ENCODE measurements around the gene FAM174B.

The FAM174B gene

DNA sequence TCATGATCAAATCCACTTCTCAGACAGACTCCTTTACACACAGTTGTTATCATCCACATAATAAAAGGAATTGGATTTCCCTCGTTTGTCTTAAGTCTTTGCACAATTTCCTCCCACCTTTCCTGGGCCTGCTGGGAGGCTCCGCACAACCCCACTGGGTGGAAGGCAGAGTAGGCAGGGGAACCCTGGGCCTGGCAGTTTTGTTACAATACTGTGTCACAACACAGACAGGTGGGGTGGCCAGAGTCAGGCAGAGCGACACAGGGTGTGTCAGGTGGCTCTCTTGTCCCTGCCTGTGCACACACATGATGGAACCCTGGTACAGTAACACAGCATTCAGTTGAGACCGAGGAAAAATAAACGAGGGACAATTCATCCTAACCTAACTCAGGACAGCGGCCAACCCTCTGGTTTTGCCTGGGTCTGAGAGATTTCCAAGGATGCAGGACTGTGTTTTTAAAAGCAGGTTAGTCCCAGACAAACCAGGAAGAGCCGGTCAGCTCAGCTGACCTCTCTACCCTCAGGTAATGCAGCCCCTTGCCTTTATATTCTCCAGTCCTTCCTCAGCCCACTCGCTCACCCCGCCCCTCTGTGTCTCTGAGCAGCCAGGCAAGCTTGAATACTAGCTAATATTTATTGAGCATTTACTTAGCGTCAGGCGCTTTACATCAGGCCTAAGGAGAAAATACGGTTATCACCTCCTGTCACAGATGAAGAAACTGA, 8.8 kb upstream of the FAM174B start:
- no peak for DNase-seq (ENCODE audit: low spot score)

DNA sequence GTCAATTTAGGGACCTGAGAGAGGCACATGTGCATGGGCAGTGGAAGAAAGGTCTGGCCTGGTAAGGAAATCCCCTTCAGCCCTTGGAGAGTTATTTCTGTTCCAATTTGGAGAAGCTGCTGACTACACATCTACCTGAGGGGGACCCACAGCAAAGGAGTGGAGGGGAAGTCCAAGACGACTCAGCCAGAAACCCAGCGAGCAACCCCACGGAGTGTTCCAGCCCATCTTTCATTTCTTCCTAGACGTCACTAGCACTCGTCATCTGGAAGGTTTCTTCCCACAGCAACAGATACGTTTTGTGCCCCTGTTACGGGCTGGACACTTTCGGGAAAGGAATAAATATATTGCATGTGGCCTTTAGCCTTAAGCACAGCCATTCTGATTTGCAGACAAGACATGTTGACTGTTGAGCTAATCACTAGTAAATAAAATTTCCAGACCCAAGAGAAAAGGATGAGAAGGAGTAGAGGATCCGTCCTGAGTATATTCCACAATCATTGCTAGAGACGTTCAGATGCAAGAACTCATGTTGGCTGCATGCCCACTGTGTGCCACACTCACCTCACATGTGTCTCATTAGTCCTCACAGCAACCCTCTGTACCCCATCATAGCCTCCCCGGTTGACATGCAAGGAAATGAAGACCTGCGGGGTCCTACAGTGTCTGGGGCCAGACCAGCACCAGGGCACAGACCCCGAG, 7.8 kb upstream of the FAM174B start:
- DNase-seq (ENCODE audit: low spot score) = no peak

DNA sequence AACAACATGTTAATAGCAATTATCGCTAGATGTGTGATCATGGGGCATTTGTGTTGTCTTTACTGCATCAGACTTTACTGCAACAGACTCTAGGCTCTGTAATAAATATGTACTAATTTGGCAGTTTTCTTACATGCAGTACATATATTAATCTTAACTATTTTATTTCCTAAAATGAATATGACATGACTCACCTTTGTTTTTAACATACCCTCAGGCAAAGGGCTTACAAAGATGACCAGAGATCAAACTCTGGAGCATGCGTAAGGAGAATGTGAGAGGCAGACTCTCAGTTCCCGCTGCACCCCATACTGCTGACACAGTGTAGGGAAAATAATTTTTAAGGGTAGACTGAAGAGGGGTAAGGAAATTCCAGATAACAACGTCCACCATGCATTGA, 7.2 kb upstream of the FAM174B start:
- DNase-seq (ENCODE audit: low spot score) = no peak

DNA sequence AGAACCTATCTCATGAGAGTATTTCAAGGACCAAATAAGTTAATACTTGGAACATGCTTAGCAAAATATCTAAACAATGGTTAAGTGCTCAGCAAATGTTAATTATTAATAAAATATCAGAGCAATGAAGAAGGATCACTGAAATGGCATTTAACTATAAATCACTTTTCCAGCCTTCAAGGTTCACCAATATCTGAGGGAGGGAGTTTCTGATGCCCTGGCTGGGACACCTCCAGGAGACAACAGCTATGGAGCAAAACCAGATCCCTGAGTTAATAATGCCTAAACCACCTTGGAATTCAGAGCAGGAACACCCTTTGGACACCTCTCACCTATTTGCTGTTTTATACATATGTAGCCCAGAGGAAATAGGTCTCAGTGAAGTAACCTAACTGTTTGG, 6.4 kb upstream of the FAM174B start:
- DNase-seq (ENCODE audit: low spot score) = no peak

DNA sequence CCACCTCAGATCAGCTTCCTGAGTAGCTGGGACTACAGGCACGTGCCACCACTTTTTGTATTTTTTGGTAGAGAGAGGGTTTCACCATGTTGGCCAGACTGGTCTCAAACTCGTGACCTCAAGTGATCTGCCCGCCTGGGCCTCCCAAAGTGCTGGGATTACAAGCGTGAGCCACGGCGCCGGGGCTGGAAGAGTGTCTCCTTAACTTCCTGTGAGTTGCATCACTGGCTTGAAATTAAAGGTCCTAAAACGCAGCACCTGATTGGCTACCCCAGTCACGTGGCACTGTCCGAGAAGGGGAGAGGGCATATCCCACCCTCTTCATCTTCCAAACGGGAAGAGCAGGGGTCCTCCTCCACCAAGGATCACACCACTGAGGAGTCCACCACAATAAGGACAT, 5.5 kb upstream of the FAM174B start:
- no peak for DNase-seq (ENCODE audit: low spot score)

DNA sequence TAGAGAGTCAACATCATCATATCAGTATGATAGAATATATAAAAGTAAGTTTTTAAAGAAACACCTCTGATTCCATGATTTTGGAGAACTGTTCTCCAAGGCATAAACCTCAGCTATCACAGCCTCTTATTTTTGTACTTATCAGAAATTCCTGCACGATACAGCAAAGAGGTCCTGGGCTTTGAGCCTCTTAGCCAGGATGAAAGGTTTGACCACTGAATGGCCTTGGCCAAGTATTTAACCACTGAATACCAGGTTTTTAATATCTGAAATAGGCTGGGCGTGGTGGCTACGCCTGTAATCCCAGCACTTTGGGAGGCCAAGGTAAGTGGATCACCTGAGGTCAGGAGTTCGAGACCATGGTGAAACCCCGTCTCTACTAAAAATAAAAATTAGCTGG, 1.9 kb upstream of the FAM174B start:
- no peak for DNase-seq (ENCODE audit: low spot score)

DNA sequence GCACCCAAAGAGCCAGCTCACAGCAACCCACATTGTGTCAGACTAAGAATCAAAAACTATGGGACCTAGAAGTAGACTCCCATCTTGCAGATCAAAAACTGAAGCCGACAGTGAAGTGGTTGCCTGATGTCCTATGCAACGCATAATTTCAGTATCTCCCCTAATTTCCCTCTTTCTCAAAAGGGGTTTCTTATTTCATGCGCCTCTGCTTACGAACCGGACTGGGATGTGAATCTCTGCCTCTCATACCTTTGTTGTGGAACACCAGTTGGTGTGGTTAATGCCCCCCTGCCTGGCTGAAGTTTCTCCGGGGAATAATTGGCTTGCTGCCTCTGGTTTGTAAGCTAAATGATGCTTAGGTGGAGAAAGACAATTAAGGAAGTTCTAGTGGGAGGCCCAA, 514 bp upstream of the FAM174B start:
- no peak for DNase-seq (ENCODE audit: low spot score)

DNA sequence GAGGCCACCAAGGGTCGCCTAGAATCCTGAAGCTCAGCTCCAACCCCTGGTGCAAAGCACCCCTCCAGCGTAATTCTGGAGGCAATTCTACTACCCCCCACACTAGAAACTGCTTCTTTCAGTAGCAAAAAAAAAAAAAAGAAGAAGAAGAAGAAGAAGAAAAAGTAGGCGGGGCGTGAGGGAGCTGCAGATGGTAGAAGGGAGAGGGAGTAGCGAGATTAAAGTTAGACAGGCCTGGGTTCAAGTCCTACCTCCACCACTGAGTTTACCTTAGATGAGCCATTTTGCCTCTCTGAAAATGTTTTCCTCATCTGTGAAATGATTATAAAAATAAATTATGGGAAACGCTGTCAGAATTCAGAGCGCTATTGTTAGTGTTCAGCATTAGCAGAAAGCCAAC, 913 bp downstream of the FAM174B start:
- no peak for DNase-seq (ENCODE audit: low spot score)

DNA sequence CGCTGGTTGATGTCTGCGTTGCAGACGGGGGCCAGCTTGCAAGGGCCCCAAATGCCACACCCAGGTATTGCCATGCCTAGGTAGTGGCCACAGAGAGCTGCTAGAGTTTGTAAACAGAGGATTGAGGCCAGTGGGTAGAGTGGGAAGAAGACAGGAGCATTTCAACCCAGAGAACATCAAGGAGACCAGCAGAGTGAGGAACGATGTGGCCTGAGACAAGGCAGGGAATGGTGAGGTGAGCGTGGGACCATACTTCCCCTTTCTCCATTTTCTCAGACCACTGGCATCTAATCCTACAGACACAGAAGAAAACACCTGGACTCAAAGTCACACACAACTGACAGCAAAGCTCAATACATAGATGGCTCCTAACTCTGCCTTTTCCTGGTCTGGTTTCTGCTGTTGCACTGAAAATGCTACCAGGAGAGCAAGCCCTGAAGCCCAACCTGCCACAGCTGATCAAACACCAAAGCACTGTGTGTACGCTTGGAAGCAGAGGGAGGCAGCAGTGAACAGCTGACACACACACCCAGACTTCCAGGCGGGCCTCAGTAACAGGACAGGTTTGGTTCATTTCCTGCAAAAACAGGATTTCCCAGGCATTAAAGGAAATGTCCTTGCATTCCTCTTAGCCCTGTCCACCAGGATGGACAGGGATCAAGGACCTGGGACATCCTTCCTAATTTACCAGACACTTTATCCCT, 1.6 kb downstream of the FAM174B start:
- DNase-seq (ENCODE audit: low spot score) = no peak

DNA sequence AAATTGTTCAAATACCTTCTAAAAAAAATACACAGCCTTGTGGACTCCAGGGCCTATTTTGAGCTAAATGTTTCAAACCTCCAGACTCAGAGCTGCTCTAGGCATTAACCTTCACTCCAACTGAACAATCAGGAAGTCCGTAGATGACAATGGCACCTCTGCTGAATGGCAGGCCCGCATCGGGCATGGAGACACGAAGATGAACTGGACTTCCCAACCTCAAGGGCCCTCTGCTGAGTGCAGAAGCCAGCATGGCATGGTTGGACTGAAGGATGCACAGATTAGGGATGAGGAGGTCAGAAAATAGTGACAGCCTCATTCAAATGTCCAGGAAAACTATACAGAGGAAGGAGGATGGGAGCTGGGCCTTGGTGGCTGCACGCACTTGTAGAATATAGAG, 2.2 kb downstream of the FAM174B start:
- no peak for DNase-seq (ENCODE audit: low spot score)

DNA sequence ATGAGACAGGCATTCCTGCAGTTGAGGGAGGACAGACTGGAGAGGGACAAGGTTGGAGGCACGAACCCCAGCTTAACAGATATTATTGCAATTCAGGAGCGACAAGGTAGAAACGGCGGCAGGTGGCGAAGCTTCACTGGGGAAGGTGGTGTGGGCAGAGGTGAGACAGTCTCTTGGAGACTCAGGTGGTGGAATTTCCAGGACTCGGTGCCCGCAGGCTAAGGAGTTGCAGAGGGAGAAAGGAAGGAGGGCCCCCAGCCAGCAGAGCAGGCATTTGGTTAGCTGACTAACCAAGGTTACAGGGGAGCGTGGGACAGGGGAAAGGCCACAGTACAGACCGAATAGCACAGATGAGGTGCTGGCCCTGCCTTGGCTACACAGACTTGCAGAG, 3.0 kb downstream of the FAM174B start:
- DNase-seq (ENCODE audit: low spot score) = no peak

DNA sequence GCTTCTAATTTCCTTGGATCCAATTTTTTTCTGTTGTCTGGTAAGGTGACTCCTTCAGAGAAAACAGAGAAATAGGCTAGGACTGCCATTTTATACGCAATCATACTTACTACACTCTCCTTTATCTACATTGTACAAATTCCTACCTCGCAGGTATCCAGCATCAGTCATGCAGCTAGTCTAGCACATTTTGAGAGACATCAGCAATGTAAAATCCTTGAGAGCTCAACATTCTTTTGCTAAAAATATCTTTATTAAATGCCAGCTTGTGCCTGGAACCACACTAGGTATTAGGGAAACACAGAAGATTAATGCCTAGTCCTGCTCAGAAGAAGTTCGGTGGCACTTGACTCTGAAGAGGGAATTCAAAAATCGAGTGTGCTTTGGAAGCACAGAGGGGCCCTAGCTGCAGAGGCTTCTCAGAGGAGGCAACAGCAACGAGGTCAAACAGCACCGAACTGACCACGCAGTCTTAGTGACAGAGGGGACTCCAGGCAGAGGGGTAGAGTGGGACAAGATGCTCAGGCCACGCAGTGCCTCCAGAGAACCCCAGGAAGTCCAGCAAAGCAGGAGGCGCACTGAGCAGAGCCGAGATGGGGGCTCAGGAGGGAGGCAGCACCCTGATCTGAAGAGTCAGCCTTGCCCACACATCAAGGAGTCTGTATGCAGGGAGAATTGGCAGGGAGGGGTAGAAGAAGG, 3.5 kb downstream of the FAM174B start:
- DNase-seq (ENCODE audit: low spot score) = no peak

DNA sequence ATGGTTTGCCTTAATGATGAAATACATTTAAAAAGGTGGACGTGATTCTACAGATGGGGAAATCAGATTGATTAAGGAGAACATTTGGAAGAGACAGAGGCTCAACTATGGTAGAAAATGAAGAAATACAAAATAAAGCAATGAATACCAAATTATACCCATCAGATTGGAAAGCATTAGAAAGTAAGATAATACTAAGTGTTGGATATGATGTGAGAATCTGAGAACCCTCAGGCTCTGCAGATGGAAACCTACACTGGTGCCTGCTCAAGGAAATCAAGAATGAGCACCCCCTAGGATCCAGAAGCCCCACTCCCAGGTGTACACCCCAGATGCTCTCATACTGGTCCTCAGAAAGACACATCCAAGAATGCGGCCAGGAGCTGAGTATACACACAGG, 4.6 kb downstream of the FAM174B start:
- no peak for DNase-seq (ENCODE audit: low spot score)

DNA sequence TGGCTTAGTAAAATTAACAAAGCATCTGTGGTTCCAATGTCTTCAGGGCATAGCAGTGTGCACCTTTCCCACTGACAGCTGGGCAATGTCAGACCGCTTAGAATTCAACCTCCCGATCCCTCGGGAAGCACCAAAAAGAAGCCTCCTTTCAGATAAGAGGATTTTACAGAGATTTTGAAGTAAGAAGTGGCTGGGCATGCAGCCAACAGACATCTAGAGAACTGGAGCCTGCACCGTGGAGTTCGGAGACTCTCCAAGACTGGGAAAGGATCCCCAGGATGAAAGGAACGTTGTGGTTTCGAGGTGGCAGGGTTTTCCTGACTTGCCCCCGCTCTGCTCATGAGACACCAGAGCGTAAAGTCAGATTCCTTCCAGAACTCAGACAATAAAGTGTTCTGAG, 5.3 kb downstream of the FAM174B start:
- DNase-seq (ENCODE audit: low spot score) = no peak

DNA sequence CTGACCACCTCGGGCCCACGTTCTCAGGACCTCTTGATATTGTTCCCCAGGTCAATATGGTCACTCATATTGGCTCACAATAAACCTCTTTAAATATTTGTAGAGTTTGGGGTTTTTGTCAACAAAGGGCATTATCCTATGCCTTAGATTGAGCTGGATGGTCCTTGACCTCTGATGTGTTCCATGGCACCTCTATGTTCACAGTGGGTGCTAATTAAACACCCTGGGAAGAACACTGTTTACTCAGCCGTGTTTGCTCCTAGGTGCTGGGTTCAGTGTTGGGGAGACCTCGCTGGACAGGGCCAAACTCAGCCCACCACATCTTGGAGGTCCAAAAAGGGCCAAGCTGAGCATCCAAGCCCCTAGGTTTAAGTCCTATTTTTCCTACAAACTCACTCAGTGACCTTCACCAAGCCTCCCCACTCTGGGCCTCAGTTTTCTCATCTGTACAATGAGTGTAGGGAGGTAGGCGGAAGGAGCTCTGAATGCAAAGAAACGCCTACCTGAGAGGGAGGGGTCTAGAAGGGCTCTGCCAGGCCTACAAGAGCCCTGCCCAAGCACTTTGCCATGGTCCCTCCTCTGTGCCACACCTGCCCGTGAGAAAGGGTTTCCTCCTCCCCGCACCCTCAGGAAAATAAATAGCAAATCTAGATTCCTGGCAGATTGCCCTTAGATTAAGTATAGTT, 7.2 kb downstream of the FAM174B start:
- DNase-seq (ENCODE audit: low spot score) = no peak

DNA sequence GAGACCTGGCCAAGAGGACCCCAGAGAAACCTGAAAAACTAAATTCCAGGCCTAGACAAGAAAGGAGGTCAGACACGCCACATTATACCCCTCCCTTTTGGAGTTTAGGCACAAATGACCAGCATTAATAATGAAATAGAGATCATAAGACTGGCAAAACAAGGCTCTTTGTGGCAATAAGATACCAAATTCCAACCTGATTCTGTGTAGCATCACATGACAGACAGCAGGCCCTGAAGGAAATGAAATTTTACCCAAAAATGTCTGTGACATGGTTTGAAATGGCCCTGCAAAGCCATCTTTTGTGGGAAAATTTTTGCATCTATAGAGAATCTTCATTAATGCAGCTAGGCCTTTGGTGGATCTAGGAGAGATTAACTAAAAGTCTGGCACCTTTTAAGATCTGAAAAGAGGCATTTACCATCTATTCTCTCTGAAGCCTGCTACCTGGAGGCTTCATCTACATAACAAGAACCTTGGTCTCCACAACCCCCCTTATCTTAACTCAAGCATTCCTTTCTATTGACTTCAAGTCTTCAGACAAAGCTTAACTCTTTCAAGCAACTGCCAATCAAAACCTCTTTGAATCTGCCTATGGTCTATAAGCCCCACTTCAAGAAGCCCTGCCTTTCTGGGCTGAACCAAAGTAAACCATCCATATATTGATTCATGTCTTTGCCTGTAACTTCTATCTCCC, 8.0 kb downstream of the FAM174B start:
- no peak for DNase-seq (ENCODE audit: low spot score)

DNA sequence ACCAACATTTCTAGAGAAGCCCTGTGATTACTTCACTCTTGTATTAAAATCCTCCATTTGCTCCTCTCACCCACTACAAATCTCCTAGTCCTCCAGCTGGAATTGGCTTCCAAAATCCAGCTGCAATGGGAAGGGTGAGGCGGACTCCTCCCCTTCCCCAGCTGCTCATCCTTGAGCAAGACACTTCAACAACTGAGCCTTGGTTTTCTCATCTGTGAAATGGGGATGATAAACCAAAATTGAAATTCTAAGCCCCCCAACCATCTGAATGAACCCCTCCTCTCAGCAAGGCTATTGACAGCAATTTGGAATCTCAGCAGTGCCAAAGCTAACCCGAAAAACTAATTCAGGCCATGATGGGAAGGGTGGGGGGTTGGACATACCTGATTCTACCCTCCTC, 9.4 kb downstream of the FAM174B start:
- no peak for DNase-seq (ENCODE audit: low spot score)

DNA sequence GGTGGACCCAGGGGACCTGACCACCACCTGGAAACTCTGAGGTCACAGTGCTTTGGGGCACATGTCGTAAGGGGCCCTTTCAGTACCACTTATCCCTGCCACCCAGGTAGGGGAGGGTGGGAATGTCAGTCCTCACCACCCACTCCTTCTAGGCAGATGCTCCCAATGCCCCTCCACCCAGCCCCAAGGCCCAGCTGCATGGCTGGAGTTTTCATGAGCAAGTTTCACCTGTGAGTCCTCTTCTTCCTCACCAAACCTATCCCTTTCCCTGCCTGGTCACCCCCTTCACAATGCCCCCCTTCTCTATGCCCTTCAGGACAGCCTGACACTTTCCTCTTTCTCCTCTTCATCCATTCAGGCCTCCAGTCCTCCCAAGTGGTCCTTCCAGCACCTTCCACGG, 9.8 kb downstream of the FAM174B start:
- DNase-seq (ENCODE audit: low spot score) = no peak

DNA sequence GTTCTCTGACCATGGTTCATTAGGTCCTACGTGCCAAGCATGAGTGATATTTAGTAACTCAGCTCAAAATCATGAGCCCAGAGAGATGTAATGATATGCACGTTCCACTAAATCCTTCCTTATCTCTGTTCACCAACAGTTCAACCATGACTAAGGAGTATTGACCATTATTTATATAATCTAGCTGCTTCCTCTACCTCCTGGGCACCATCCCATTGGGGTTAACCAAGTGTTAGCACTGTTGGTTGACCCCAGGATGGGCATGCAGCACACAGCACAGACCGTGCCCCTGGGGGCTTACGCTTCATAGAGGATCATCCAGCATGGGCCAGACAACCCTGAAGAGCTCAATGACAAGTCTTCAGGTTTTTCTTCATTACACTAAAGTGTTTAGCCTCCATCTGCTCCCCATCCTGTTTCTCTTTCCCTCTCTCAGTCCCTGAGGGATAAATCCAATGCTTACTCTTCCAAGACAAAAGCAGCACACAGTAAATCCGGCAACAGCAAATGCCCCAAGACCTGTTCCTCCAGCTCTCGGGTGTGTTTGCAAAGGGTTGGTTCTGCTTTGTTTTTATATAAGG, 10.4 kb downstream of the FAM174B start:
- no peak for DNase-seq (ENCODE audit: low spot score)

DNA sequence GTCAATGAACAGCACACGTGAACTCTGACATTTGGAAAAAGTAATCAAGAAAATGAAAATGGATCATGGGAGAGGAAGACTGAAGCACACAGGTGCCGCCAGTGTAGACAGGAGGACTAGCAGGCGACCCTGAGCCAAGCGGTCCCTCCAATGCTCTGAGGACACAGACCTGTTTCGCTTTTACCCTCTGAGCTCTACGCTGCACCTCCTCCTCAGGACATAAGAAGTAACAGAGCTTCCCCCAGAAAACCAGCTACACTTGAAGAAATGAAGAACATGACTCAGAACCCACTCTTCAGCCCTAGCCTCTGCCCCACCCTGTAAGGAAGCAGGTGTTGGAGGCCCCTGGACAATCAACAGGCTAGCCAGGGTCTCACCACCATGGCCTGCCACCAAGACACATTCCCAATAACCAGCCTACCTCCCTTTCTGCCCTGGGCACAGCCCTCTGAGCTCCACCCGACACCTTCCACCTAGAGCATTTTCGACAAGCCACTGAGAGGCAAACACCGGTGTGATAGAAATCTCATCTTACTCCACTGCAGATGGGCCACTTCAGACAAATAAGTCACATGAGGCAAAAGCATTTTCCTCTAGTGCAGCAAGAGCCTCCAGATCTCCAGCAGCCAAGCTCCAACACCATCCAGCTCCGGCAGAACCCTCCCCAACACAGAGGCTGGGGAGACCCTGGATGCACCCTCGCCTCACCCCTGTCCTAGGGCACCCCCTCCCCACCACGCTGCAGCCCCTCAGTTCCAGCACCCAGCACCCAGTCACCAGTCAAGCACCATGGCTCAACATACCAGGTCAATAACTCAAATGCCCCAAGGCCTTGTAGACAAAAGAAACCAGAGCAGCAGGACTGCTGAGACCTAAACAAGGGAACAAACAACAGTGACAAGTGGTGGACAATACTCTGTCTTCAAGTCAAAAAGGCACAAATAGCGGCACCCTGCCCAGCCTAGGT, 11.4 kb downstream of the FAM174B start:
- DNase-seq (ENCODE audit: low spot score) = no peak
